Activated CD4-positive, alpha-beta T cell treated with anti-CD3 and anti-CD28 coated beads for 1 hour (primary cell): ENCODE results near the gene ESR1.
"Not testable (repeated sequence)": the region's sequence is repeated elsewhere in the genome, so short reads cannot be mapped to it uniquely, and the experiment has no call there.

Experiments
- DNase-seq: peaks from one replicate; pipeline ENCODE4 v3.0.0-alpha.2; 2020

Gene ESR1

GRCh38 chr6:151814614-151815013 is 7.1 kb downstream of the ESR1 start:
- DNase-seq: no peak

GRCh38 chr6:151822252-151823111 is 15.0 kb downstream of the ESR1 start:
- no peak for DNase-seq

- no peak for DNase-seq
Observed at GRCh38 chr6:151826517-151827142, 19.1 kb downstream of the ESR1 start.

DNA sequence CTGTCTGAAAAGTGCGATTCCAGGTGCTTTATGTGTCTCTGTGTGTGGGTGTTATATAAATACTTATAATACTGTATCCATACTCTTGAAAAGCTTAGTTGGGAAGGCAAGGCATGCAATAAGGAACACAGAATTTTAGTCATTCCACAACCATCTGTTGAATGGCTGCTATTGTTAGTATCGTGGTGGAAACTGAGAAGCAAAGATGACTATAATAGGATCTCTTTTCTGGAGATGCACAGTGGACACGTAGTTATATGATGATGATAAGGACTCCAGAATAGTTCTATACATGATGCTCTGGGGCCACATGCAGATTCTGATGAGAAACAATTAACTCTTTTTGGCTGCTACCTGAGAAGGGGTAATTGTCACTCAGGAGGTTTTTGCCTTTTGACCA is 25.2 kb downstream of the ESR1 start:
- DNase-seq: no peak

- DNase-seq: no peak
Observed at GRCh38 chr6:151835396-151835795, 27.9 kb downstream of the ESR1 start.

- no peak for DNase-seq
Observed at GRCh38 chr6:151837223-151837622, 29.7 kb downstream of the ESR1 start.

GRCh38 chr6:151842816-151843215 is 35.3 kb downstream of the ESR1 start:
- DNase-seq: no peak

DNA sequence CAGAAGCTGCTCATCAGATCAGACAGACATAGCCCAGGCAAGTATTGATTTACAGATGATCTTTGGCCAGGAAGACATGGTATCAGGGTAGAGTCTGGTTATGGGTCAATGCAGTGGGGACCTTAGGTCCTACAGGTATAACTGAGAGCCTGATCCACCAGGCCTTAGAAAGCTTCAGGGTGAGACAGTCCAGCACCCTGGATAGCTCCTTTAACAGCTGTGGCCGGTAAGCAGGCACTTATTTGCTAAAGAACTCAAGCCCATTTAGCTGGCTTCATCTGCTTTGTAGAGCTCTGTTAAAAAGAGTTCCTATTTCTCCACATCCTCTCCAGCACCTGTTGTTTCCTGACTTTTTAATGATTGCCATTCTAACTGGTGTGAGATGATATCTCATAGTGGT is 39.6 kb downstream of the ESR1 start:
- no peak for DNase-seq

DNA sequence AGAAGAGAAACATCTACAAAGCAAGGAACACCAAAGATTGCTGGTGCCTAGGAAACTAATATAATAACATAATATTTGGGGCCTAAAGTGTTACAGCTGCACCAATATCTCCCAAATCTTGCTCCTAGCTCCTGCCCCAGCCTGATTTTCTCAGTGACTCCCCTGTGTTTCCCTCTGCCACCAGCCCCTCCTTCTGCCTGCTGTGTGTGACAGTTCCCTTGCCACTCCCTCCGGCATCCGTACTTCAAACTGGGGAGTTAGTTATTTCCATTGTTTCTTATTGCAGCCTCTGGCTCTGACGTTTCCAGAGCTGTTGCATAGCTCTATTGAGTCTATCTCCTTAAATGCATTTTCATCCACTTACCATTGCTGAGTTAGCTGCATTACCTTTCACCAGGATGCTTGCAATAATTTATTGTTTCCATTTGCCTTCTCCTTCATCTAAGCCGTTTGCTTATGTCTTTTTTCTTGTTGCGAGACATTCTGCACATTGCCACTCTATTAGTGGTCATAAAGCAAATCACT is 43.1 kb downstream of the ESR1 start:
- DNase-seq: no peak

DNA sequence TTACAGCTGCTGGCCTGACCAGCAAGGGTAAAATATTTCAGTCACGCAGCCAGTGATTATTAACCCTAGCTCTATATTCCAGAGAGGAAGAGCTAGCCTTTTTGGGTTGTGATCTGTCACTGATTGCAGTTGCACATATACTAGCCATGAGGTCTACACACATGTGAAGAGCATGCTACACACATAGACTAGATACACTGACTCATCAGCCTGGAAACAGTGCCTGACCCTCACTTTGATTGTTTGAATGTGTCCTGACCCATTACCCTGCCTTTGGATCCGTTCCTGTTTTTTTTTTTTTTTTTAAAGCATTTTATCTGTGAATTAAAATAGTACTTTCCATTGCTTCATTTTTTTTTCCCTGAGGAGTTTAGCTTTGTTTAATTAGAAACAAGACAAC is 50.8 kb downstream of the ESR1 start:
- no peak for DNase-seq

DNA sequence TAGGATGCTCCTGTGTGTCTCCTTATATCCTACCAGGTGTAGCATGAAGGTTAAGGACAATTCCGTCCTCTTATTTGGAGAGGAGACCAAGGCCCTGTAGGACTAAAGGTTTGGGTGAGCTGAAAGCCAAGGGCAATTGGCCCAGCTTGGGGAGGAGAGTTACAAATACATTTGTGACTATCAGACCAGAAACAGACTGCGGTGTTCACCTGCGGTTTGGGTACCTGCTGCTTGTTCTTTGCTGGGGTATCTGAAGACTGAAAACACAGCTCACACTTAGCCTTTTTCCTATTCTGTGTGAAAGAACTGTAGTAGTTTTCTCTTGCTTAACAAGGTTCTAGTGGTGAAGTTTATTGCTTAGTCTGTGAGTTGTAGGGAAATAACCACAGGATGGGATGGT is 55.0 kb downstream of the ESR1 start:
- DNase-seq: no peak

DNA sequence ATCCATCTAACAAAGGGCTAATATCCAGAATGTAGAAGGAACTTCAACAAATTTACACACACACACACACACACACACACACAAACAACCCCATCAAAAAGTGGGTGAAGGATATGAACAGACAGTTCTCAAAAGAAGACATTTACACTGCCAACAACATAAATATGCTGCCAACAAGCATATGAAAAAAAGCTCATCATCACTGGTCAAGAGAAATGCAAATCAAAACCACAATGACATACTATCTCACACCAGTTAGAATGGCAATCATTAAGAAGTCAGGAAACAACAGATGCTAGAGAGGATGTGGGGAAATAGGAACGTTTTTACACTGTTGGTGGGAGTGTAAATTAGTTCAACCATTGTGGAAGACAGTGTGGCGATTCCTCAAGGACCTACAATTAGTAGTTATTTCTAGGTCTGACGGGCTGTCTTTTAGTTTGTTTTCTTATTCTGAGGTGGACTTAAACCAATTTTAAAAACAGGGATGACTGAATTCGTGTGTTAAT is 59.9 kb downstream of the ESR1 start:
- not testable (repeated sequence) for DNase-seq

- DNase-seq: no peak
Observed at GRCh38 chr6:151869345-151869744, 61.9 kb downstream of the ESR1 start.

DNA sequence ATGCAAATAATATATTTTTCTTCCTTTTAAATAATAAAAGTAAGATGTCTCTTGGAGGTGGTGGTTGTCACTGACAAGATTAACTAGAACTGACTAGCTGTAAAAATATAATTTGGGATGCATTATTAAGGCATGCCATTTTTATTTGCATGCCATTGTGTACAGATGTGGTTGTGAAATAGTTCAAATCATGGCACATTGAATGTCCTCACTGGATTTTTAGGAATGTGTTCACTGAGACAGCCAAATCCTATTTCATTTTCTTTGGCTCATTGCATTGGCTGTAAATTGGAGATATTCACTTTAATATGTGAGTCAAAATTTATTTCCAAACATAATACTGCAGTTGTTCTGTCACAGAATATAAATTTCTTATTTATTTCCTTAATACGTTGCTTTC is 62.3 kb downstream of the ESR1 start:
- no peak for DNase-seq

- no peak for DNase-seq
Observed at GRCh38 chr6:151870375-151870774, 62.9 kb downstream of the ESR1 start.

GRCh38 chr6:151875524-151875923 is 68.0 kb downstream of the ESR1 start:
- no peak for DNase-seq

GRCh38 chr6:151876122-151876521 is 68.6 kb downstream of the ESR1 start:
- DNase-seq: no peak

DNA sequence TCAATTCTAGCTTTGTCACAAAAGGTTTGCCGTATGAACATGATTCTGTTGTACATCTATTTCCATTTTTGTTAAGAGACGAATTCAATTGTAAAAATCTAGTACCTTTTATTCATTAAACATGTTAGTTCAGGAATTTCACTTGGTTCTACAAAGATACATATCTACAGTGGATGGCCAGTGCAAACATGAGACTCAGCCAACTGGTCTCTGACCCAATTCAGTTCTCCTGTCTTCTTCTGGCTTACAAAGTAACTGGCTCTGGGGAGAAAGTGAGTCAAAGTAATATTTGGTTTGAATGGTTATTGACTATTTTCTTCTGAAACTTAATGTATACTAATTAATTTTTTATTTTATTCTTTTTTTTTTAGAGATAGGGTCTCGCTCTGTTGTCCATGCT is 70.0 kb downstream of the ESR1 start:
- no peak for DNase-seq

DNA sequence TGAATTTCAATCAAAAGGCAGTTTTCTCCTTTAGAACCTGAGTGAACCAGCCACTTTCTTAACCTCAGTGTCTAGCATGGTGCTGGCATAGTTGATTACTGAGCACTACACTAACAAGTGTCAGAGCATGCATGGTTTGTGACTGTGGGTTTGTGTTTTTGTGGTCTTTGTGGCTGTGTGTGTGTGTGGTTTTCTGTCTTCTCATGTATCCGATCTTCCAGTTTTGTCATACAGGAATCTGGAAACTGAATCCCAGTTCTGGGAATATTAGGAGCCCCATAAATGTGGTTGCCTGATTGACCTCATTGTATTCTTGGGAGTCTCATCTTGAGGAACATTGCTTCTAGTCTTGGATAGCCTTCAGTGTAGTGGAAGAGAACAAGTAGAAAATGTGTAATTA is 73.7 kb downstream of the ESR1 start:
- DNase-seq: no peak

- DNase-seq: no peak
Observed at GRCh38 chr6:151882206-151882605, 74.7 kb downstream of the ESR1 start.

GRCh38 chr6:151885234-151885633 is 77.8 kb downstream of the ESR1 start:
- DNase-seq: no peak

GRCh38 chr6:151891524-151891923 is 84.0 kb downstream of the ESR1 start:
- DNase-seq: no peak

GRCh38 chr6:151894426-151894825 is 86.9 kb downstream of the ESR1 start:
- DNase-seq: not testable (repeated sequence)

GRCh38 chr6:151899221-151899620 is 91.7 kb downstream of the ESR1 start:
- DNase-seq: not testable (repeated sequence)
